ENCODE results near the gene LIPM. TPM values are rescaled to one million over a fixed set of nuclear protein-coding genes. Genes with fewer than 3 reads are reported as not detected.

Gene LIPM
- total and polyA plus RNA-seq, 2 of the 13 experiments (the other 11 are each of a cell fraction or from before 2014, with no cell fraction given): not detected

DNA sequence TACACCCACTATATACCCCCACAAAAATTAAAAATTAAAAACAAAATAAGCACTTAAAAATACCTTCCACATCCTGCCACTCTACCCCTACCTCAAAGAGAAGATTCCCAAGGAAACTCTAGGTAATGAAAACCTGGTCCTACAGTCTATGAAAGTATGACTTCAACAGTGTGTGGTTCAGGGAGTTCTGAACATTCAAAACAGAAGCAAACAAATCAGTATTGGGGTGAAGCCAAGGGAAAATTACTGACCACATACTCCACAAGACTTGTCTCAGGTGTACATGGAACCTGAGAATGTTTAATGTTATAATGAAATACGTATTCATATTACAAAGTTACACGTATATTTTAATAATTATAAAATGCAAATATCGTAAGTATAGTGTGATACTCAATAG lies 20.3 kb upstream of the LIPM start:
- WGBS (ENCODE audit: low lambda C conversion rate): under 1% methylated on average over 3 of the region's 3 CpGs
- no peak overlapping the region for H3K4me2 ChIP-seq (ENCODE audit: low read depth, low read length)
- H2AFZ ChIP-seq (ENCODE audit: low read length): no peak overlapping the region
- no peaks in the 10 kb centered on the region for H3K79me2 ChIP-seq (ENCODE audit: insufficient read depth, low read length)
- ChIA-PET CTCF (ENCODE audit: low intra/inter-chr PET ratio, low total read pairs) (no interaction called here), POLR2A (no interaction called here)
- FAIRE-seq (no peak), ATAC-seq (no peak), DNase-seq (ENCODE audit: low spot score) (no peak)
- no peak overlapping the region for H3K27ac ChIP-seq (ENCODE audit: extremely low read length, insufficient read depth, low read length)
- in situ Hi-C loops (cut with HindIII; ENCODE audit: extremely low pct_ligation_motif_present, low pct_unique_long_range_greater_than_20kb) (no loop called here), intact Hi-C loops (cut with micrococcal nuclease; ENCODE audit: unreplicated experiment) (no loop called here)
- TF ChIP-seq ZNF780A (CRISPR knock-in tag; IDR thresholded peaks at IDR 0.05) (no peak), FOXP1 (IDR thresholded peaks at IDR 0.05) (no peak), FOXP1 (CRISPR knock-in tag; IDR thresholded peaks at IDR 0.05) (no peak), STAG1 (CRISPR knock-in tag; IDR thresholded peaks at IDR 0.05) (no peak), MZF1 (CRISPR knock-in tag; IDR thresholded peaks at IDR 0.05; ENCODE audit: borderline replicate concordance) (no peak), CBX2 (IDR thresholded peaks at IDR 0.05; ENCODE audit: low read depth, low read length) (no peak), CBX2 (CRISPR knock-in tag; IDR thresholded peaks at IDR 0.05; ENCODE audit: low read depth) (no peak), NR2F1 (CRISPR knock-in tag; IDR thresholded peaks at IDR 0.05) (no peak), TRIM24 (CRISPR knock-in tag; IDR thresholded peaks at IDR 0.05) (no peak), ATF7 (IDR thresholded peaks at IDR 0.05) (no peak), ATF7 (CRISPR knock-in tag; IDR thresholded peaks at IDR 0.05) (no peak), NCOA5 (CRISPR knock-in tag; IDR thresholded peaks at IDR 0.05) (no peak), TBP (CRISPR knock-in tag; IDR thresholded peaks at IDR 0.05) (no peak), HOXD1 (CRISPR knock-in tag; IDR thresholded peaks at IDR 0.05) (no peak), PITX1 (CRISPR knock-in tag; IDR thresholded peaks at IDR 0.05) (no peak)
- TF ChIP-seq, protein P1, sequence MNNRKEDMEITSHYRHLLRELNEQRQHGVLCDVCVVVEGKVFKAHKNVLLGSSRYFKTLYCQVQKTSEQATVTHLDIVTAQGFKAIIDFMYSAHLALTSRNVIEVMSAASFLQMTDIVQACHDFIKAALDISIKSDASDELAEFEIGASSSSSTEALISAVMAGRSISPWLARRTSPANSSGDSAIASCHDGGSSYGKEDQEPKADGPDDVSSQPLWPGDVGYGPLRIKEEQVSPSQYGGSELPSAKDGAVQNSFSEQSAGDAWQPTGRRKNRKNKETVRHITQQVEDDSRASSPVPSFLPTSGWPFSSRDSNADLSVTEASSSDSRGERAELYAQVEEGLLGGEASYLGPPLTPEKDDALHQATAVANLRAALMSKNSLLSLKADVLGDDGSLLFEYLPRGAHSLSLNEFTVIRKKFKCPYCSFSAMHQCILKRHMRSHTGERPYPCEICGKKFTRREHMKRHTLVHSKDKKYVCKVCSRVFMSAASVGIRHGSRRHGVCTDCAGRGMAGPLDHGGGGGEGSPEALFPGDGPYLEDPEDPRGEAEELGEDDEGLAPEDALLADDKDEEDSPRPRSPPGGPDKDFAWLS (CRISPR knock-in tag; IDR thresholded peaks at IDR 0.05; ENCODE audit: borderline replicate concordance): no peak
- TF ChIP-seq, protein P2, sequence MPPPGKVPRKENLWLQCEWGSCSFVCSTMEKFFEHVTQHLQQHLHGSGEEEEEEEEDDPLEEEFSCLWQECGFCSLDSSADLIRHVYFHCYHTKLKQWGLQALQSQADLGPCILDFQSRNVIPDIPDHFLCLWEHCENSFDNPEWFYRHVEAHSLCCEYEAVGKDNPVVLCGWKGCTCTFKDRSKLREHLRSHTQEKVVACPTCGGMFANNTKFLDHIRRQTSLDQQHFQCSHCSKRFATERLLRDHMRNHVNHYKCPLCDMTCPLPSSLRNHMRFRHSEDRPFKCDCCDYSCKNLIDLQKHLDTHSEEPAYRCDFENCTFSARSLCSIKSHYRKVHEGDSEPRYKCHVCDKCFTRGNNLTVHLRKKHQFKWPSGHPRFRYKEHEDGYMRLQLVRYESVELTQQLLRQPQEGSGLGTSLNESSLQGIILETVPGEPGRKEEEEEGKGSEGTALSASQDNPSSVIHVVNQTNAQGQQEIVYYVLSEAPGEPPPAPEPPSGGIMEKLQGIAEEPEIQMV (CRISPR knock-in tag; IDR thresholded peaks at IDR 0.05; ENCODE audit: low read depth): no peak
- TF ChIP-seq, protein P3, sequence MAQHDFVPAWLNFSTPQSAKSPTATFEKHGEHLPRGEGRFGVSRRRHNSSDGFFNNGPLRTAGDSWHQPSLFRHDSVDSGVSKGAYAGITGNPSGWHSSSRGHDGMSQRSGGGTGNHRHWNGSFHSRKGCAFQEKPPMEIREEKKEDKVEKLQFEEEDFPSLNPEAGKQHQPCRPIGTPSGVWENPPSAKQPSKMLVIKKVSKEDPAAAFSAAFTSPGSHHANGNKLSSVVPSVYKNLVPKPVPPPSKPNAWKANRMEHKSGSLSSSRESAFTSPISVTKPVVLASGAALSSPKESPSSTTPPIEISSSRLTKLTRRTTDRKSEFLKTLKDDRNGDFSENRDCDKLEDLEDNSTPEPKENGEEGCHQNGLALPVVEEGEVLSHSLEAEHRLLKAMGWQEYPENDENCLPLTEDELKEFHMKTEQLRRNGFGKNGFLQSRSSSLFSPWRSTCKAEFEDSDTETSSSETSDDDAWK (CRISPR knock-in tag; IDR thresholded peaks at IDR 0.05): no peak
- no peaks in the 10 kb centered on the region for H3K4me1 ChIP-seq (ENCODE audit: insufficient read depth, low read length)
- H4K20me1 ChIP-seq (ENCODE audit: insufficient read depth, low read length): no peaks in the 10 kb centered on the region
- H3K9ac ChIP-seq (ENCODE audit: insufficient read depth, low read depth, low read length): no peak overlapping the region
- no peaks in the 10 kb centered on the region for H3K27me3 ChIP-seq (ENCODE audit: control insufficient read depth in 1 of 2, insufficient read depth in 2 of 2, low read length in 2 of 2)
- H3K36me3 ChIP-seq (replicated peaks in 1 of 2; ENCODE audit: control insufficient read depth in 1 of 2, insufficient read depth in 2 of 2, low read length in 2 of 2): no peaks in the 10 kb centered on the region
- H3K4me3 ChIP-seq (replicated peaks in 1 of 3; ENCODE audit: insufficient read depth in 1 of 3, low read depth in 2 of 3, low read length in 3 of 3): no peak overlapping the region
- H3K9me3 ChIP-seq (ENCODE audit: low read length): no peaks in the 10 kb centered on the region
- BruUV-seq (replicated peaks): no TSS peak
